Upper lobe of left lung (tissue), 6 donors: ENCODE data around the gene ZNF729. TPM values are rescaled to one million over a fixed set of nuclear protein-coding genes. Genes with fewer than 3 reads are reported as not detected.
"Not testable (repeated sequence)": the region's sequence is repeated elsewhere in the genome, so short reads cannot be mapped to it uniquely, and the experiment has no call there.

Experiments used
- ATAC-seq, 2 donors: fragments of 200-7000 bp; cut with Tn5 transposase; one replicate each; pipeline ENCODE4 v1.9.1; 2022; ENCODE audit warnings: mild to moderate bottlenecking in 2 of 2, moderate library complexity in 2 of 2; ENCODE audit not compliant: low FRiP score in 2 of 2
- DNase-seq, 2 donors: peaks; one replicate each; pipeline ENCODE4 v3.0.0-alpha.2; 2019 to 2020
- H3K27ac ChIP-seq, 4 donors: fragments of 200-600 bp; sonication (generic); one replicate each; pipeline ENCODE4 v1.5.1; 2016 to 2019
- H3K27me3 ChIP-seq, 4 donors: fragments of 200-600 bp; sonication (generic); one replicate each; pipeline ENCODE4 v1.5.1; 2017 to 2019
- H3K36me3 ChIP-seq, 4 donors: fragments of 200-600 bp; sonication (generic); one replicate each; pipeline ENCODE4 v1.5.1; 2016 to 2019
- H3K4me1 ChIP-seq, 4 donors: fragments of 200-600 bp; sonication (generic); one replicate each; pipeline ENCODE4 v1.5.1; 2018 to 2019
- H3K4me3 ChIP-seq, 4 donors: fragments of 200-600 bp; sonication (generic); one replicate each; pipeline ENCODE4 v1.5.1; 2017 to 2019; ENCODE audit warnings: mild to moderate bottlenecking in 2 of 4, moderate library complexity in 1 of 4
- H3K9me3 ChIP-seq, 4 donors: fragments of 200-600 bp; sonication (generic); one replicate each; pipeline ENCODE4 v1.5.1; 2018 to 2019
- CTCF ChIP-seq, 6 experiments: fragments of 450-650 bp in 4 of 6; fragments of 200-600 bp in 2 of 6; sonication (generic) in 2 of 6; IDR thresholded peaks; one replicate each; pipeline ENCODE4 v1.5.1; 2016 to 2019; ENCODE audit warnings: antibody characterized with exemption in 6 of 6
- EP300 ChIP-seq, 4 donors: sonication (generic); formaldehyde crosslinking; IDR thresholded peaks; one replicate each; pipeline ENCODE4 v1.5.1; 2017; ENCODE audit warnings: antibody characterized with exemption in 4 of 4, control low read depth in 2 of 4
- POLR2A ChIP-seq, 4 donors: fragments of 450-650 bp; IDR thresholded peaks; one replicate each; pipeline ENCODE4 v1.5.1; 2016 to 2017; ENCODE audit warnings: antibody characterized with exemption in 4 of 4, mild to moderate bottlenecking in 2 of 4
- POLR2AphosphoS5 ChIP-seq, 2 donors: sonication (generic); formaldehyde crosslinking; IDR thresholded peaks; one replicate each; pipeline ENCODE4 v1.5.1; 2017; ENCODE audit warnings: antibody characterized with exemption in 2 of 2
- WGBS, 2 donors: methylation state at CpG; one replicate each; pipeline ENCODE4 v1.1.5; 2017 to 2018; 5-methylcytosine and 5-hydroxymethylcytosine counted together
- total RNA-seq, 6 donors: library from RNA; depleted of rRNA in 4 of 6; stranded (reverse); fragments of >200 nt in 4 of 6; gene quantifications; one replicate each; pipeline versions ENCODE4 v1.1.0 to v1.2.1, GENCODE V29; 2016 to 2021
- donor health status: DM: no; HTN: no; CAD: no; lungs with moderate emphysema.
- donor health status: DM: no; HTN: yes; CAD: no; lungs with severe emphysema.

ZNF729 gene
- total RNA-seq, 6 donors from 2014 or later: not detected

DNA sequence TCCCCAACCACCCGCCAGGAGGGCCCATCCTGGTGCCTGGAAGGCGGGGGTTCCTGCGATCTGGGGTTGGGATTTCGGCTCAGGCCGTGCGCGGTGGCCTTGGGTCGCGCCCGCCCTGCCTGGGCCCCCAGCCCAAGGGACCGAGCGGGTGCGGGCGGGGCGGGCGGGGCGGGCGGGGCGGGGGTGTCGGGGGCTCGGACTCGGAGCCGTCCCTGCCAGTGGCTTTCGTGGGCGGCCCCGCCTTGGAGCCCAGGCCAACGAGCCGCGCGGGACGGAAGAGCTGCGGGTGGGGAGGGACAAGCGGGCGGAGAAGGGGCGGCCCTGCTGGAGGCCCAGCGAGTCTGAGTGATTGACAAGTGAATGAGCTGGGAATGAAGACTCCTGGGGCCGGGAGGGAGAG is 24.6 kb upstream of the ZNF729 start:
- ATAC-seq (no peak), DNase-seq (peak in 1 of 2 donors; percentile 46)
- Histone ChIP-seq H3K4me3 (no peak overlapping the region), H3K27ac (no peak overlapping the region), H3K4me1 (no peaks in the 10 kb centered on the region), H3K27me3 (no peaks in the 10 kb centered on the region), H3K9me3 (peaks cover 0 to 28% (median 9%) of the 10 kb centered on the region in 4 donors), H3K36me3 (no peaks in the 10 kb centered on the region)
- WGBS, 2 donors: 11 to 22% methylated on average over 14 of the region's 37 CpGs
- TF ChIP-seq POLR2A (IDR thresholded peaks at IDR 0.05) (no peak), CTCF (IDR thresholded peaks at IDR 0.05) (no peak), EP300 (IDR thresholded peaks at IDR 0.05) (no peak), POLR2AphosphoS5 (IDR thresholded peaks at IDR 0.05) (no peak)

DNA sequence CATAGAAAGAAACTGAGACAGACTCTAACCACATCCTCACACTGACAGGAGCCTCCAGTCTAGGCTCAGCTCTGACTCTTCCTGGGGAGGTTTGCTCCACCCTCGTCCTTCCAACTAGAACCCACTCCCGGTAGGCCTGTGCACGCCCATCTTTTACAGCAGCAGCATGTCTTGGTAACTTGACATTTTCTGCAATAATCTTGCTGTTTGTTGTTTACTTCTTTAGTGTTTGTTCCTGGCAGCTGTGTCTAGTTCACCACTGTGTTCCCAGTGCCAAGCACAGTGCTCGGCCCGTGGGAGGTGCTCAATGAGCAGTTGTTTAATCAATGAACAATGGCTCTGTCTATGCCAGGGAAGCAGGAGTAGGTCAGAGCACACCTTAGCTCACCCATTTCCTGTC is 23.1 kb upstream of the ZNF729 start:
- TF ChIP-seq EP300 (IDR thresholded peaks at IDR 0.05) (no peak), CTCF (IDR thresholded peaks at IDR 0.05) (no peak), POLR2A (IDR thresholded peaks at IDR 0.05) (no peak), POLR2AphosphoS5 (IDR thresholded peaks at IDR 0.05) (no peak)
- DNase-seq: no peak
- ATAC-seq: no peak
- Histone ChIP-seq H3K4me1 (no peaks in the 10 kb centered on the region), H3K9me3 (peaks cover 0 to 24% (median 9%) of the 10 kb centered on the region in 4 donors), H3K27ac (no peak overlapping the region), H3K27me3 (no peaks in the 10 kb centered on the region), H3K36me3 (no peaks in the 10 kb centered on the region), H3K4me3 (no peak overlapping the region)
- WGBS, 2 donors: 83 to 94% methylated on average over 5 of the region's 5 CpGs

GRCh38 chr19:22321554-22321953 is 35.3 kb downstream of the ZNF729 start:
- ATAC-seq: not testable (repeated sequence)

DNA sequence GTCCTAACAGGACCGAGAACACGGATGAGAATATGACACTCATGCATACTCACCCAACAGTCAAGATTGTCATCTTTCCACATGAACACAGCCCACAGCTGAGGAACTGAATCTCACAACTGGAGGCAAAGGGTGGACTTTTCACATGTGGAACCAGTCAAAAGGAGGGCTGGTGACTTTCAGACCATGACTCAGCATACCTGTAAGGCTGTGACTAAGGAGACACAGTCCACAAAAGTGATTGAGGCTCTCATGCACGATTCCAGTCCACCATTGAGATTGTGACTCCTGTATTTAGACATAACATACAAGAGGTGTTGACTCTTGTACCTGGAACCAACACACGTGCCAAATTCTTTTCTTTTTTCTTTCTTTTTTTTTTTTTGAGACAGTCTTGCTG is 40.0 kb downstream of the ZNF729 start:
- H3K36me3 ChIP-seq: no peaks in the 10 kb centered on the region
- H3K27ac ChIP-seq: no peak overlapping the region
- H3K27me3 ChIP-seq: no peaks in the 10 kb centered on the region
- ATAC-seq (no peak), DNase-seq (no peak)
- H3K4me1 ChIP-seq: no peaks in the 10 kb centered on the region
- WGBS, 2 donors: 67 to 77% methylated on average over 3 to 4 of the region's 4 CpGs
- TF ChIP-seq CTCF (IDR thresholded peaks at IDR 0.05): no peak
- TF ChIP-seq EP300 (IDR thresholded peaks at IDR 0.05): no peak
- no peak for TF ChIP-seq POLR2AphosphoS5 (IDR thresholded peaks at IDR 0.05)
- no peak for TF ChIP-seq POLR2A (IDR thresholded peaks at IDR 0.05)
- H3K4me3 ChIP-seq: no peak overlapping the region
- peaks cover 0 to 30% (median 7%) of the 10 kb centered on the region in 4 donors for H3K9me3 ChIP-seq

More at GRCh38 chr19:22321554-22321953, 35.3 kb downstream of the ZNF729 start:
- not testable (repeated sequence) for H3K4me3 ChIP-seq, H3K27ac ChIP-seq, H3K27me3 ChIP-seq, H3K4me1 ChIP-seq, H3K36me3 ChIP-seq
- peak in 1 of 2 donors; percentile 73 for DNase-seq
- H3K9me3 ChIP-seq: peaks cover 3 to 40% (median 15%) of the 10 kb centered on the region in 4 donors
- 80 to 93% methylated on average over 8 to 21 of the region's 27 CpGs for WGBS, 2 donors

- DNase-seq: no peak
- no peak for TF ChIP-seq CTCF (IDR thresholded peaks at IDR 0.05)
- no peak for TF ChIP-seq POLR2A (IDR thresholded peaks at IDR 0.05)
- TF ChIP-seq POLR2AphosphoS5 (IDR thresholded peaks at IDR 0.05): no peak
- TF ChIP-seq EP300 (IDR thresholded peaks at IDR 0.05): no peak
- H3K27ac ChIP-seq: no peak overlapping the region
- no peaks in the 10 kb centered on the region for H3K4me1 ChIP-seq
- H3K27me3 ChIP-seq: no peaks in the 10 kb centered on the region
- no peak for ATAC-seq
- no peak overlapping the region for H3K4me3 ChIP-seq
- H3K36me3 ChIP-seq: no peaks in the 10 kb centered on the region
- H3K9me3 ChIP-seq: peaks cover 0 to 28% (median 0%) of the 10 kb centered on the region in 4 donors
- 75 to 85% methylated on average over 3 of the region's 3 CpGs for whole genome bisulfite sequencing, 2 donors
Measured at GRCh38 chr19:22327321-22327720, 41.1 kb downstream of the ZNF729 start.
